ENCODE data around the gene CYP4A22.
"Not testable (repeated sequence)": the region's sequence is repeated elsewhere in the genome, so short reads cannot be mapped to it uniquely, and the experiment has no call there.

The CYP4A22 gene

GRCh38 chr1:47128221-47128620 is 9.0 kb upstream of the CYP4A22 start:
- TF ChIP-seq CTCF (IDR thresholded peaks at IDR 0.05) = no peak
- no peak for TF ChIP-seq ZFX (IDR thresholded peaks at IDR 0.05; ENCODE audit: borderline replicate concordance)
- no peak overlapping the region for H3K27ac ChIP-seq

- not testable (repeated sequence) for H3K27ac ChIP-seq
Observed at GRCh38 chr1:47128854-47129253, 8.4 kb upstream of the CYP4A22 start.

GRCh38 chr1:47129489-47130230 is 7.6 kb upstream of the CYP4A22 start:
- not testable (repeated sequence) for H3K27ac ChIP-seq

GRCh38 chr1:47132665-47133064 is 4.6 kb upstream of the CYP4A22 start:
- H3K27ac ChIP-seq = not testable (repeated sequence)

GRCh38 chr1:47137925-47138615 is 829 bp downstream of the CYP4A22 start:
- no peak for TF ChIP-seq CTCF (IDR thresholded peaks at IDR 0.05)
- H3K27ac ChIP-seq = no peak overlapping the region

- not testable (repeated sequence) for H3K27ac ChIP-seq
Observed at GRCh38 chr1:47140358-47140757, 3.1 kb downstream of the CYP4A22 start.

- peak; percentile 36 for TF ChIP-seq CTCF (IDR thresholded peaks at IDR 0.05)
- not testable (repeated sequence) for H3K27ac ChIP-seq
Observed at GRCh38 chr1:47143654-47144053, 6.4 kb downstream of the CYP4A22 start.

- H3K27ac ChIP-seq = not testable (repeated sequence)
Observed at GRCh38 chr1:47146495-47146894, 9.3 kb downstream of the CYP4A22 start.

GRCh38 chr1:47147047-47147785 is 10.0 kb downstream of the CYP4A22 start:
- no peak overlapping the region for H3K27ac ChIP-seq
- TF ChIP-seq CTCF (IDR thresholded peaks at IDR 0.05) (no peak), ZFX (IDR thresholded peaks at IDR 0.05; ENCODE audit: borderline replicate concordance) (no peak)

- not testable (repeated sequence) for H3K27ac ChIP-seq
Observed at GRCh38 chr1:47149162-47149561, 11.9 kb downstream of the CYP4A22 start.

GRCh38 chr1:47156457-47156856 is 19.2 kb downstream of the CYP4A22 start:
- H3K27ac ChIP-seq = not testable (repeated sequence)

- H3K27ac ChIP-seq = not testable (repeated sequence)
Observed at GRCh38 chr1:47157957-47158356, 20.7 kb downstream of the CYP4A22 start.

Measured in 22Rv1 (cell line).